Endothelial cell of umbilical vein (primary cell): ENCODE data around the gene ZNF627.

Experiments
- EZH2 ChIP-seq: IDR thresholded peaks from 2 replicates; pipeline ENCODE4 v1.6.1; 2012; ENCODE audit warnings: borderline replicate concordance, low read depth, mild to moderate bottlenecking, moderate library complexity, low read length, inconsistent platforms; ENCODE audit not compliant: severe bottlenecking
- GATA2 ChIP-seq: IDR thresholded peaks from 2 replicates; pipeline ENCODE4 v1.7.0; 2011; ENCODE audit warnings: low read depth, mild to moderate bottlenecking, moderate library complexity, mixed read lengths, low read length; ENCODE audit not compliant: insufficient read length, insufficient read depth
- MYC ChIP-seq: IDR thresholded peaks from one replicate; pipeline ENCODE4 v1.6.1; 2011; ENCODE audit warnings: mild to moderate bottlenecking, low read depth, low read length
- POLR2A ChIP-seq: IDR thresholded peaks from 2 replicates; pipeline ENCODE4 v1.6.1; 2012; ENCODE audit warnings: low read depth, mild to moderate bottlenecking, control low read depth, low read length
- TF ChIP-seq, protein P1 (sequence below), 2 donors: IDR thresholded peaks; 1 replicate in 1 of 2; 2 replicates in 1 of 2; pipeline ENCODE4 v1.5.1; 2011; ENCODE audit warnings: low read length in 2 of 2, mild to moderate bottlenecking in 2 of 2, moderate library complexity in 2 of 2, control low read depth in 1 of 2, inconsistent platforms in 1 of 2, low read depth in 1 of 2; ENCODE audit not compliant: insufficient read depth in 1 of 2; ENCODE audit errors: extremely low read depth in 1 of 2

DNA sequence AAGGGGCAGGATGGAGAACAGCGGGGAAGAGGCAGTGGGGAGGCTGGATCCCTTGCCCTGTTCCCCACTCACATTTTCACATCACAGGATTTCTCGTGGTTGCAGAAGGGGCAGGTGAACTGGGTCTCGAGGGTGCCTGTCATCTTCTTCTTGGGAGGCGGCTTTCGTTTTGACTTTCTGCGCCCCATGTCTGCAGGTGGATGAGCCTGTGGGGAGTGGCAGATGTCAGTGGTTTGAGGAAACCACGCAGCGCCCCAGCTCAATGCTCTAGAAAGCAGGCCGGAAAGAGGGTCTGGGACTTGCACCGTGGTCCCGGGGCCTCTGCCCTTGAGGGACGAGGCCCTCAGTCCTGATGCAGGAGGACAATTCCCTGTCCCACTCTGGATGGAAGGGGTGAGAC is 43.1 kb upstream of the ZNF627 start:
- TF ChIP-seq MYC, result no peak
- TF ChIP-seq, protein P1, sequence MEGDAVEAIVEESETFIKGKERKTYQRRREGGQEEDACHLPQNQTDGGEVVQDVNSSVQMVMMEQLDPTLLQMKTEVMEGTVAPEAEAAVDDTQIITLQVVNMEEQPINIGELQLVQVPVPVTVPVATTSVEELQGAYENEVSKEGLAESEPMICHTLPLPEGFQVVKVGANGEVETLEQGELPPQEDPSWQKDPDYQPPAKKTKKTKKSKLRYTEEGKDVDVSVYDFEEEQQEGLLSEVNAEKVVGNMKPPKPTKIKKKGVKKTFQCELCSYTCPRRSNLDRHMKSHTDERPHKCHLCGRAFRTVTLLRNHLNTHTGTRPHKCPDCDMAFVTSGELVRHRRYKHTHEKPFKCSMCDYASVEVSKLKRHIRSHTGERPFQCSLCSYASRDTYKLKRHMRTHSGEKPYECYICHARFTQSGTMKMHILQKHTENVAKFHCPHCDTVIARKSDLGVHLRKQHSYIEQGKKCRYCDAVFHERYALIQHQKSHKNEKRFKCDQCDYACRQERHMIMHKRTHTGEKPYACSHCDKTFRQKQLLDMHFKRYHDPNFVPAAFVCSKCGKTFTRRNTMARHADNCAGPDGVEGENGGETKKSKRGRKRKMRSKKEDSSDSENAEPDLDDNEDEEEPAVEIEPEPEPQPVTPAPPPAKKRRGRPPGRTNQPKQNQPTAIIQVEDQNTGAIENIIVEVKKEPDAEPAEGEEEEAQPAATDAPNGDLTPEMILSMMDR (IDR thresholded peaks at IDR 0.05; ENCODE audit: extremely low read depth in 1 of 2, insufficient read depth in 1 of 2, low read depth in 1 of 2, low read length in 2 of 2), result no peak
- TF ChIP-seq POLR2A, result no peak
- TF ChIP-seq EZH2, result no peak
- TF ChIP-seq GATA2, result no peak
